Endothelial cell of umbilical vein (primary cell): ENCODE results near the gene LOXL1. TPM values are rescaled to one million over a fixed set of nuclear protein-coding genes. Genes with fewer than 3 reads are reported as not detected.
A peak's percentile ranks its signal among the peaks of the same experiment; 100 is the strongest.

Source experiments
- BruUV-seq: library from RNA; stranded (reverse); fragments of 400-500 nt; replicated peaks from 2 replicates; lab custom pipeline; 2021; lab: Mats Ljungman, UMichigan
- CTCF ChIA-PET: fragments of 300-600, 350-600 bp; sonication (Branson Sonifier 250); formaldehyde crosslinking; loops from one replicate; lab custom pipeline; 2021; ENCODE audit warnings: antibody characterized with exemption, inconsistent platforms; lab: Charles Lee
- POLR2A ChIA-PET: fragments of 300-600, 350-600 bp; sonication (Branson Sonifier 250); formaldehyde crosslinking; loops from one replicate; lab custom pipeline; 2021; ENCODE audit warnings: antibody characterized with exemption, inconsistent platforms; lab: Charles Lee
- DNase-seq: peaks from one replicate; pipeline ENCODE4 v3.0.0-alpha.2; 2011; ENCODE audit warnings: low read depth, low spot score
- FAIRE-seq: peaks from 2 replicates; lab custom pipeline; 2011; peaks lifted over from hg19 to GRCh38; lab: Jason Lieb, UNC
- H2AFZ ChIP-seq: 2 replicates; pipeline ENCODE4 v1.6.0; 2012; ENCODE audit warnings: low read depth, low read length, control low read depth, inconsistent platforms
- H3K27ac ChIP-seq: 2 replicates; pipeline ENCODE4 v1.5.1; 2011; ENCODE audit warnings: low read depth, mild to moderate bottlenecking, control low read depth, low read length, moderate library complexity; ENCODE audit not compliant: insufficient read depth
- H3K27me3 ChIP-seq, 2 experiments: 2 replicates each; pipeline versions ENCODE4 v1.6.0 to v1.6.1; 2011; ENCODE audit warnings: low read length in 2 of 2, mixed read lengths in 1 of 2; ENCODE audit not compliant: control insufficient read depth in 2 of 2, insufficient read depth in 2 of 2
- H3K36me3 ChIP-seq, 2 experiments: 2 replicates in 1 of 2; 3 replicates in 1 of 2; pipeline ENCODE4 v1.5.1; 2011; ENCODE audit warnings: low read length in 2 of 2, mild to moderate bottlenecking in 1 of 2, moderate library complexity in 1 of 2; ENCODE audit not compliant: control insufficient read depth in 2 of 2, insufficient read depth in 2 of 2; ENCODE audit errors: extremely low read depth in 1 of 2
- H3K4me1 ChIP-seq: 3 replicates; pipeline ENCODE4 v1.5.1; 2011; ENCODE audit warnings: mild to moderate bottlenecking, low read length; ENCODE audit not compliant: control insufficient read depth, insufficient read depth; ENCODE audit errors: extremely low read depth
- H3K4me2 ChIP-seq: 2 replicates; pipeline ENCODE4 v1.6.1; 2011; ENCODE audit warnings: low read length, control low read depth, mixed read lengths; ENCODE audit not compliant: insufficient read depth
- H3K4me3 ChIP-seq, 3 experiments: fragments of 200-600 bp in 1 of 3; sonication (generic), shearing (Covaris generic) in 1 of 3; replicated peaks in 1 of 3; 2 replicates each; pipeline ENCODE4 v1.5.1; 2011 to 2016; ENCODE audit warnings: control low read depth in 3 of 3, low read length in 3 of 3, mild to moderate bottlenecking in 2 of 3, inconsistent platforms in 1 of 3, low read depth in 1 of 3, moderate library complexity in 1 of 3; ENCODE audit not compliant: insufficient read depth in 1 of 3
- H3K79me2 ChIP-seq: 2 replicates; pipeline ENCODE4 v1.6.0; 2012; ENCODE audit warnings: low read length, inconsistent platforms; ENCODE audit not compliant: control insufficient read depth, insufficient read depth
- H3K9ac ChIP-seq: replicated peaks from 2 replicates; pipeline ENCODE3; 2011; ENCODE audit warnings: low read length, control low read depth; ENCODE audit not compliant: insufficient read depth; ENCODE audit errors: extremely low read depth
- H3K9me1 ChIP-seq: replicated peaks from 3 replicates; pipeline ENCODE4 v1.6.0; 2011; ENCODE audit warnings: mild to moderate bottlenecking, low read length; ENCODE audit not compliant: control insufficient read depth, insufficient read depth; ENCODE audit errors: extremely low read depth
- H3K9me3 ChIP-seq: replicated peaks from 2 replicates; pipeline ENCODE4 v1.5.1; 2012; ENCODE audit warnings: low read length, inconsistent platforms; ENCODE audit not compliant: control insufficient read depth, insufficient read depth
- H4K20me1 ChIP-seq: replicated peaks from 2 replicates; pipeline ENCODE3; 2011; ENCODE audit warnings: mild to moderate bottlenecking, low read length; ENCODE audit not compliant: control insufficient read depth, insufficient read depth; ENCODE audit errors: extremely low read depth
- EZH2 ChIP-seq: IDR thresholded peaks from 2 replicates; pipeline ENCODE4 v1.6.1; 2012; ENCODE audit warnings: borderline replicate concordance, low read depth, mild to moderate bottlenecking, moderate library complexity, low read length, inconsistent platforms; ENCODE audit not compliant: severe bottlenecking
- JUN ChIP-seq: IDR thresholded peaks from 2 replicates; pipeline ENCODE4 v1.6.1; 2011; ENCODE audit warnings: borderline replicate concordance, low read depth; ENCODE audit not compliant: insufficient read length, insufficient read depth
- POLR2A ChIP-seq: IDR thresholded peaks from 2 replicates; pipeline ENCODE4 v1.6.1; 2012; ENCODE audit warnings: low read depth, mild to moderate bottlenecking, control low read depth, low read length
- POLR2AphosphoS5 ChIP-seq: IDR thresholded peaks from 2 replicates; pipeline ENCODE4 v1.6.1; 2012; ENCODE audit warnings: low read depth, mild to moderate bottlenecking, control low read depth, low read length, moderate library complexity; ENCODE audit not compliant: insufficient read depth
- dilution Hi-C: fragments of 300-500 bp; cut with MboI; formaldehyde crosslinking; loops from one replicate; pipeline ENCODE4 v1.15.0; 2019; ENCODE audit warnings: low sequenced_read_pairs; ENCODE audit not compliant: extremely low pct_ligation_motif_present
- intact Hi-C: fragments of 100-400 bp; cut with micrococcal nuclease; formaldehyde crosslinking; loops from one replicate; pipeline ENCODE4 v1.10.0; 2022
- polyA plus RNA-seq, 4 experiments: library from polyadenylated mRNA; depleted of rRNA in 3 of 4; stranded (reverse) in 3 of 4; unstranded in 1 of 4; fragments of >200 nt; gene quantifications; 2 replicates each; pipeline versions ENCODE4 v1.2.1 to v1.2.3, GENCODE V29; 2011 to 2012; ENCODE audit warnings: missing spikeins in 1 of 4
- total RNA-seq: library from RNA; stranded (reverse); gene quantifications from 2 replicates; pipeline ENCODE4 v1.2.3, GENCODE V29; 2021
- TF ChIP-seq, protein P1 (sequence below): IDR thresholded peaks from 2 replicates; pipeline ENCODE4 v1.6.1; 2011; ENCODE audit not compliant: insufficient read depth, insufficient read length
- TF ChIP-seq, protein P2 (sequence below), 2 donors: IDR thresholded peaks; 1 replicate in 1 of 2; 2 replicates in 1 of 2; pipeline ENCODE4 v1.5.1; 2011; ENCODE audit warnings: low read length in 2 of 2, mild to moderate bottlenecking in 2 of 2, moderate library complexity in 2 of 2, control low read depth in 1 of 2, inconsistent platforms in 1 of 2, low read depth in 1 of 2; ENCODE audit not compliant: insufficient read depth in 1 of 2; ENCODE audit errors: extremely low read depth in 1 of 2

LOXL1 gene
- total and polyA plus RNA-seq, 2 donors (not counting 3 experiments of a cell fraction or from before 2014, with no cell fraction given): 5.2 to 14.4 TPM

DNA sequence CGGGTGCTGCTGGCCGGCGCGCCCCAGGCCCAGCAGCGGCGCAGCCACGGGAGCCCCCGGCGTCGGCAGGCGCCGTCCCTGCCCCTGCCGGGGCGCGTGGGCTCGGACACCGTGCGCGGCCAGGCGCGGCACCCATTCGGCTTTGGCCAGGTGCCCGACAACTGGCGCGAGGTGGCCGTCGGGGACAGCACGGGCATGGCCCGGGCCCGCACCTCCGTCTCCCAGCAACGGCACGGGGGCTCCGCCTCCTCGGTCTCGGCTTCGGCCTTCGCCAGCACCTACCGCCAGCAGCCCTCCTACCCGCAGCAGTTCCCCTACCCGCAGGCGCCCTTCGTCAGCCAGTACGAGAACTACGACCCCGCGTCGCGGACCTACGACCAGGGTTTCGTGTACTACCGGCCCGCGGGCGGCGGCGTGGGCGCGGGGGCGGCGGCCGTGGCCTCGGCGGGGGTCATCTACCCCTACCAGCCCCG, 777 bp downstream of the LOXL1 start:
- Histone ChIP-seq H3K79me2 (no peaks in the 10 kb centered on the region), H3K9me3 (no peaks in the 10 kb centered on the region), H4K20me1 (no peaks in the 10 kb centered on the region), H2AFZ (peak overlapping the region; percentile 79), H3K36me3 (no peaks in the 10 kb centered on the region), H3K27me3 (no peaks in the 10 kb centered on the region), H3K4me3 (peak overlapping the region in 1 of 3 experiments; percentile 45), H3K4me2 (peak overlapping the region; percentile 9), H3K9me1 (no peaks in the 10 kb centered on the region), H3K4me1 (peaks cover 21% of the 10 kb centered on the region), H3K9ac (no peak overlapping the region), H3K27ac (no peak overlapping the region)
- dilution Hi-C loops: no loop called here
- ChIA-PET CTCF (interaction anchor here (0.7 to 2.7 kb wide), 10 partner anchors 10 to 53 kb away, joined by 3 to 20 read pairs (median 6); partner anchors contain the start of gene TBC1D21), POLR2A (interaction anchor here (1.2 kb wide), 1 partner anchor 9 kb away, joined by 3 read pairs; no protein-coding TSS in a partner anchor)
- TF ChIP-seq EZH2 (peak; percentile 69), JUN (no peak)
- no peak for FAIRE-seq
- DNase-seq: peak; percentile 27
- intact Hi-C loops: loop anchor here (2.0 kb wide), 1 partner anchor 68 kb away; the partner anchor contains the start of gene PML
- no TSS peak for BruUV-seq

DNA sequence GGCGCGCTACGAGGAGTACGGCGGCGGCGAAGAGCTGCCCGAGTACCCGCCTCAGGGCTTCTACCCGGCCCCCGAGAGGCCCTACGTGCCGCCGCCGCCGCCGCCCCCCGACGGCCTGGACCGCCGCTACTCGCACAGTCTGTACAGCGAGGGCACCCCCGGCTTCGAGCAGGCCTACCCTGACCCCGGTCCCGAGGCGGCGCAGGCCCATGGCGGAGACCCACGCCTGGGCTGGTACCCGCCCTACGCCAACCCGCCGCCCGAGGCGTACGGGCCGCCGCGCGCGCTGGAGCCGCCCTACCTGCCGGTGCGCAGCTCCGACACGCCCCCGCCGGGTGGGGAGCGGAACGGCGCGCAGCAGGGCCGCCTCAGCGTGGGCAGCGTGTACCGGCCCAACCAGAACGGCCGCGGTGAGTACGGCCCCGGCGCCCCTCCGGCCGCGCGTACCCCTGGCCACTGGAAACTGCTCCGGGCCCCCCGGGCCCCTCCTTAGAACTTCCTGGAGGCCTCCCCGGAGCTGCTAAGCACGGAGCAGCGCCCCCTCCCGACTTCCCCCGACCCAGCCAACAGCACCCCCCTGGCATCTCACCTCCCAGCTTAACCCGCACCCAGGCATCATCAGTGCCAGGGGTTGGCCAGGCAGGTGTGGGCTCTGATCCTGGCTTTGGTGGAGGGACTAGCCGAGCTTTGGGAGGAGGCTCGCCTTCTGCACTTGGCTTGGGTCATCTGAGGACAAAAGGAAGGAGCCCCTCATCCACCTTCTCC, 1.4 kb downstream of the LOXL1 start:
- POLR2A ChIA-PET: no interaction called here
- Histone ChIP-seq H3K79me2 (no peaks in the 10 kb centered on the region), H3K9me3 (no peaks in the 10 kb centered on the region), H3K4me2 (peak overlapping the region; percentile 9), H3K4me1 (peaks cover 24% of the 10 kb centered on the region), H3K9me1 (no peaks in the 10 kb centered on the region), H2AFZ (peak overlapping the region; percentile 79), H3K9ac (no peak overlapping the region), H4K20me1 (no peaks in the 10 kb centered on the region), H3K27me3 (no peaks in the 10 kb centered on the region), H3K27ac (no peak overlapping the region), H3K4me3 (peak overlapping the region in 1 of 3 experiments; percentile 45), H3K36me3 (no peaks in the 10 kb centered on the region)
- intact Hi-C loops (loop anchor here (2.0 kb wide), 1 partner anchor 67 kb away; the partner anchor contains the start of gene PML), dilution Hi-C loops (no loop called here)
- BruUV-seq: no TSS peak
- FAIRE-seq (no peak), DNase-seq (peak; percentile 45)
- CTCF ChIA-PET: interaction anchor here (0.6 to 2.7 kb wide), 10 partner anchors 9 to 54 kb away, joined by 3 to 20 read pairs (median 6); partner anchors contain the start of gene TBC1D21
- TF ChIP-seq EZH2: peak; percentile 61
- no peak for TF ChIP-seq POLR2AphosphoS5
- TF ChIP-seq, protein P1, sequence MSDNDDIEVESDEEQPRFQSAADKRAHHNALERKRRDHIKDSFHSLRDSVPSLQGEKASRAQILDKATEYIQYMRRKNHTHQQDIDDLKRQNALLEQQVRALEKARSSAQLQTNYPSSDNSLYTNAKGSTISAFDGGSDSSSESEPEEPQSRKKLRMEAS: no peak
- no peak for TF ChIP-seq POLR2A
- TF ChIP-seq, protein P2, sequence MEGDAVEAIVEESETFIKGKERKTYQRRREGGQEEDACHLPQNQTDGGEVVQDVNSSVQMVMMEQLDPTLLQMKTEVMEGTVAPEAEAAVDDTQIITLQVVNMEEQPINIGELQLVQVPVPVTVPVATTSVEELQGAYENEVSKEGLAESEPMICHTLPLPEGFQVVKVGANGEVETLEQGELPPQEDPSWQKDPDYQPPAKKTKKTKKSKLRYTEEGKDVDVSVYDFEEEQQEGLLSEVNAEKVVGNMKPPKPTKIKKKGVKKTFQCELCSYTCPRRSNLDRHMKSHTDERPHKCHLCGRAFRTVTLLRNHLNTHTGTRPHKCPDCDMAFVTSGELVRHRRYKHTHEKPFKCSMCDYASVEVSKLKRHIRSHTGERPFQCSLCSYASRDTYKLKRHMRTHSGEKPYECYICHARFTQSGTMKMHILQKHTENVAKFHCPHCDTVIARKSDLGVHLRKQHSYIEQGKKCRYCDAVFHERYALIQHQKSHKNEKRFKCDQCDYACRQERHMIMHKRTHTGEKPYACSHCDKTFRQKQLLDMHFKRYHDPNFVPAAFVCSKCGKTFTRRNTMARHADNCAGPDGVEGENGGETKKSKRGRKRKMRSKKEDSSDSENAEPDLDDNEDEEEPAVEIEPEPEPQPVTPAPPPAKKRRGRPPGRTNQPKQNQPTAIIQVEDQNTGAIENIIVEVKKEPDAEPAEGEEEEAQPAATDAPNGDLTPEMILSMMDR (IDR thresholded peaks at IDR 0.05; ENCODE audit: extremely low read depth in 1 of 2, insufficient read depth in 1 of 2, low read depth in 1 of 2, low read length in 2 of 2): peak; percentile 28 to 51
- no peak for TF ChIP-seq JUN
